HEK293T (cell line): ENCODE measurements around the gene DKKL1.

Experiments
- FOXA1 ChIP-seq: fragments of 450-650 bp; IDR thresholded peaks from 2 replicates; pipeline ENCODE4 v1.6.1; 2016; ENCODE audit warnings: mild to moderate bottlenecking
- HDGF ChIP-seq: fragments of 450-650 bp; IDR thresholded peaks from 2 replicates; pipeline ENCODE4 v1.6.1; 2017; ENCODE audit warnings: antibody characterized with exemption, borderline replicate concordance
- L3MBTL2 ChIP-seq: fragments of 450-650 bp; conservative IDR thresholded peaks from 2 replicates; pipeline ENCODE4 v1.6.1; 2016; ENCODE audit warnings: mild to moderate bottlenecking
- SP1 ChIP-seq: fragments of 450-650 bp; IDR thresholded peaks from 2 replicates; pipeline ENCODE4 v1.6.1; 2017

DNA sequence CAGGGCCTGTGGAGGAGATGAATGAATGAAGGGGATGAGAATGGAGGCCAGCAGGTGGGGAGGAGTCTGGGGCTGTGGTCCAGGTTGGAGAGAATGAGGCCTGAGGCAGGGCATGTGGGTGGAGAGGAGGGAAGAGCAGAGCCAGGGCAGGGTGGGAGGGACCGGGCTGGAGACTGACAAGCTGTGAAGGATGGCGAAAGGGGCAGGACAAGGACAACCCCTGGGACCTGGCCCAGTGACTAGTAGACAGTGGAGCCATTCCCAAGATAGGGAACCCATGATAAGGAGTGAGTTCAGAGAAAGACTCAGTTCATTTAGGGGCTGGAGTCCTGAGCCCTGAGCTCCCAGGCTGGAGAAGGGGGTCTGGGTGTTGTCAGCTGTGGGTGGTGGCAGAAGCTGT is 56.5 kb downstream of the DKKL1 start:
- TF ChIP-seq SP1 (no peak), FOXA1 (no peak), HDGF (no peak), L3MBTL2 (no peak)
